HG02938 (cell line): ENCODE measurements around the gene PRAF2.

Source experiments
- ATAC-seq: cut with Tn5 transposase; IDR thresholded peaks from one replicate; pipeline ENCODE4 v1.9.1; 2021; ENCODE audit warnings: mild to moderate bottlenecking, moderate library complexity; ENCODE audit not compliant: unreplicated experiment

Gene PRAF2

GRCh38 chrX:49043220-49043986, 30.4 kb downstream of the PRAF2 start, which contains the start of gene TFE3:
Gene TFE3, minus strand, starts transcription at chrX:49043357. Its CDS starts 131 bp downstream, at chrX:49043226.
- ATAC-seq, result peak; percentile 84

- peak; percentile 3 for ATAC-seq
Observed at GRCh38 chrX:49042581-49043219, 31.1 kb downstream of the PRAF2 start.

GRCh38 chrX:49041744-49042580, 31.8 kb downstream of the PRAF2 start:
- ATAC-seq, result no peak

GRCh38 chrX:49040376-49040955, 33.3 kb downstream of the PRAF2 start:
- no peak for ATAC-seq

- ATAC-seq, result no peak
Observed at GRCh38 chrX:49039598-49040375, 34.0 kb downstream of the PRAF2 start.

GRCh38 chrX:49037883-49038475, 35.8 kb downstream of the PRAF2 start:
- ATAC-seq, result no peak

GRCh38 chrX:49030283-49030682, 43.5 kb downstream of the PRAF2 start:
- ATAC-seq, result no peak

GRCh38 chrX:49029876-49030275, 43.9 kb downstream of the PRAF2 start:
- ATAC-seq, result no peak
